NCI-H187 treated with DMSO at 0.1 percent for 48 hours (cell line): ENCODE measurements around the gene SEPTIN7.

Experiments
- DNase-seq: peaks from one replicate; lab custom pipeline; 2025; lab: John Stamatoyannopoulos, UW

SEPTIN7 gene

DNA sequence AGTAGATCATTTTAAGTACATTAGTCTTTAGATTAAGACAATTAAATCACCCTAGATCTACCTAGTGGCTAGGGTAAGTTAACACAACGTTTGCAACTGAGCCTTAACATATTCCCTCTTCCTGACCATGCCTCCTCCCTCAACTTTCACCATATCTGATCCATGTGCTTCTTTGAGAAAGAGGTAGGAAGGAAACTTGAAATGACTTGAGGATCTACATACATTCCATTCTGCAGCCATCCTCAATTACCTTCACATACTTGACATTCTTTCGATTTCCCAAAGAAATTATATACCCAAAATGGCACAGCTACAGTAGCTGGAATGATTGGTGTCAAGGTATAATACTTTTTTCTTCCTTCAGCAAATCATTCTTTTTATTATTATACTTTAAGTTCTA, 12.9 kb upstream of the SEPTIN7 start:
- DNase-seq: no peak

DNA sequence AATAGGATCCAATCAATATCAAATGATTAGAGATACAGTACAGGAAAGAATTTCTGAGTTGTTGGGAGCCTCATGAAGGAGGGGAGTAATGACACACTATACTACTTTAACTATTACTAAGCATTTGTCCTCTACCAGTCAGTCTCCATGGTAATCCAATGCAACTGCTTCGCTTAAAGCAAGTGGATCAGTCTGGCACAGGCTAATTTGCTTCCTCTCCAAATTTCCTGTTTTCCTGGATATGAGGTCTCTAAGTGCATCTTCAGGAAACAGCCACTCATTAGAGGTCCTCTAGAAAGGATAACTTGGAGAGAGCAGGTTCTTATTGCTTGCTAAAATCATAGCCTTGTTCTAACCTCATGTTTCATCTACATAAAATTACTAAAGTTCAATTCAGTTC, 8.4 kb upstream of the SEPTIN7 start:
- DNase-seq: no peak

DNA sequence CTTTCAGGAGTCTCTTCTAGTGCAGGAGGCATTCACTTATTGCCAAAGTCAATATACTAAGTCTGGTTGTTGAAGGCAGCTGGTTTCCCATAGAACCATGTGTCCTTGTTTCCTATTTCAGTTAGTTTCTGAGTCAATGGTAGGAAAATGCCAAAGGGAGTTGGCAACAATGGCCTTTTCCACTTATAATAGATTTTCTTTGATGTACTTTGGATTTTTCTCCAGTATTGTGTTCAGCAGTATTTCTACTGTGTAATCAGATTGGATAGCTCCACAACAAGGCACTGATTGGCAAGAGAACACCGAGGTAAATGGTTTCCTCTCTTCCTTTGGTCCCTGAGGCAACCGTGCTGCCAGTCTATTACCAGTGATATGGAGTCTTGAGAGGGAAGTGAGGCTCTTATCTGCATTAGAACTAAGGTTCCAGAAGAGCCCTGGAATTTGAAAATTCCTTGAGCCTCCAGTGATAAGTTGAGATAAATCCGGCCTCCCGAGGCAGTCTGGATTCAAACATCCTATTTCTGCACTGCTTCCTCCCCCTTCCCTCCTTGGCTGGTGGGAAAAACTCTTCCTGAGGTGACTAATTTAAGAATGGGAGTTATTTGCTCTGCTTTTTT, 7.9 kb upstream of the SEPTIN7 start:
- no peak for DNase-seq

DNA sequence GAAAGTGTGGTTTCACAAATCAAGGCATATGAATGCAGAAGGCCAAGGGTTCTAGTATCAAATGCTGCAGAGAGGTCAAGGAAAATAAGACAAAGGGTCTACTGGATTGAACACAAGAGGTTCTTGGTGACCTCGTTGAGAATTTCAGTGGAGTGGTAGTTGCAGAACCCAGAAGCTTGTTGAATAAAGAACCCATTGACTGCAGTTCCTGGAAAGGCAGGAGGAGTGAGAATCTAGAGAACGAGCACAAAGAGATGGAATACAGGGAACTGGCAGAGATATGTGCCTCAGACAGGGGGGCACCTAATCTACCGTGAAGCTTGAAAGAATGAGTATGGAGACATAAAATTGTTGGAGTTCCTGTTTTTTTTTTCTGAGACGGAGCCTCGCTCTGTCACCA, 3.5 kb upstream of the SEPTIN7 start:
- no peak for DNase-seq

DNA sequence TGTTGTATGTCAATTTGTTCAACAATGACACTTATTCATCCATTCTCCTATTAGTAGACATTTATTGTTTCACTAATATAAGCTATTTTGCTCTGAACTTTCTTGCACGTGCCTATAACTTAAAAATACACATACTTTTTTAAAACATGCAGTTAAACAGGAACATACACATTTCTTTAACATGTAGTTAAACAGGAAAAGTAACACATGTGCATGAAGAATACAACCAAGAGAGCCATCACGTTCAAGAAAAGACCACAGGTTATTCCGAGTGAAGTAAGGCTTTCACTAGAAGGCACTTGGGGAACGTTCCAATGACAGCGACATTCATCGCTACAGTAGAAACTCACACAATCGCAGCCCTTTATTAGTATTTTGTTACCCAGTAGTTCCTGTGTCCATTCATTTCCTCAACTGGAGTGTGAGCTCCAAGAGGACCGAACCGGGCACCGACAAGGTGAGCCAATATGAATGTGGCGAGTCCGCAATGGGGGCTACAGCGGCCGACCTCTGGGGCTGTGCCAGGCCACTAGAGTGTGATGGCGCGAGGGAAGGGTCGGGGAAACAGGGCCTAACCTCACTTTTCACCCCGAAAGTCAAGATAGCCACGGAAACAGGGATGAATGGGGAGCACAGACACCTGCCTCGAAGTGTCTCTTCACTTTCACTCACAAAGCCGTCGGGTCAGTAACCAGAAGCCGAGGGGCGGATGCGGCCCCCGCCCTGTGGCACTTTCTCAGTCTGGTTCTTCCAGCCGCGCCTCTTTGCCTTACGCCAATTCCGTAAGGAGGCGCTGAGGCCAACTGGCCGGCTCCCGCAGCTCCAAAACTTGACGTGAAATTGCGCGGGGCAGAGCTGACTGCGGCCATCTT, 775 bp upstream of the SEPTIN7 start:
- DNase-seq: peak; percentile 56

DNA sequence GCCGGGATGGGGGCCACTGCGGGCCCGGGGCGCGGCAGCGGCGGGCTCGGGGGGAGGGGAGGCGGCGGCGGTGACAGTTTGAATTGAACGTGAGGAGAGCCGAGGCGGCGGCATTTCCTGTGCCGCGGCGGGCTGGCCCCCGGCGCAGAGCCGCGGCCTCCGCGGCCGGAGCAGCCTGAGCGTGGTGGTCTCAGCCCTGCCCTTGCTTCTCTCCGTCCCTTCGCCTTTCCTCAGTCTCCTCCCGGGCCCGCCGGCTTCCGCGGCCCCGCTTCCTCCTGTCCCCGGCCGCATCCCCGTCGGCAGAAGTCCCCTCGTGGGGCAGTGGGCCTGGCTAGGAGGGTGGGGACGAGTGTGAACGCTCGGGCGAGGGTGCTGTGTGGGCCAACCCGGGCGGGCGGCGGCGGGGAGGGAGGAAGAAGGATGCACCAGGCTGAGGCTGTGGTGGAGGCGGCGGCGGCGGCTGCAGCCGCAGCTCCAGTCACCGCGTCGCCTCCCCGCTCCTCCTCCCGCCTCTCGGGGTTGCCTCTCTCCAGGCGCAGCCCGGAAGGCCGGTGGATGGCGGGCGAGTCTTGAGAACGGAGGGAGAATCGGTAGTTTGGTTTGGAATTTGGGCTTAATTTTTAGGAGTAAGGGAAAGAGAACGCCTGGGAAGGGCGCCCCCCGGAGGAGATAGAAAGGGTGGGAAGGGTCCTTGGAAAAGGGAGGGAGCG, 690 bp downstream of the SEPTIN7 start:
- DNase-seq: no peak

DNA sequence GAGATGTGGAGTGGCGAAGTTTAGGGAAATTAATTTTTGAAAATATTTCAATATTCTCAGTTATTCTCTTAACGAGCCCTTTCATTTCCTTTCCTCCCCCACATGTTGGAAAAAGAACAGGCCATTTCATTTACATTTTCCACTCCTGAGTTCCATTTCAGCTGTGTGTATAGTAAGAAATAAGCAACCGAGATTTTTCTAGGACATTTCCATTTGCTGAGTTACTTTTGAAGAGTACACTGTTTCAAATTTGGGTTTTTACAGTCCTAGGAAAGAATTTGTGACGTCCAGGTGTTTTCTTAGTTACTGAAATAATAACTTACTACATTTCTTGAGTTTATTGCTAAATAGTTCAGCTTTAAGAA, 1.2 kb downstream of the SEPTIN7 start:
- no peak for DNase-seq

DNA sequence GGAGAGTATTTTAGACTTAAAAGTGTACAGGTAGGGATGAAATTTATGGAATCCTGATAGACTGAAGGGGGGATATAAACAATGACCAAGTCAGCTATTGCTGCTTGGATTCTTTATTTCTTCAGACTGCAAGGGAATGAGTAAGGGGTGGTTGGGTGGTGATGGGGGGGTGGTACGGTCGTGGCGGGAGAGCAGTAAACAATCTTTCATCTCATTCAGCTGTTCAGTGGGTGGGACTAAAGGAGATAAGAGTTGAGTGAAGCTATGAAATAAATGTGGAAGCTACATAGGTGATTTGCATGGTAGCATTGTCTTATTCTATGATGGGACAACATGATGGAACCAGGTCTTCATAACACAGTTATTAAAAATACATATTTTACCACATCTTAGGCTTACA, 1.8 kb downstream of the SEPTIN7 start:
- no peak for DNase-seq

DNA sequence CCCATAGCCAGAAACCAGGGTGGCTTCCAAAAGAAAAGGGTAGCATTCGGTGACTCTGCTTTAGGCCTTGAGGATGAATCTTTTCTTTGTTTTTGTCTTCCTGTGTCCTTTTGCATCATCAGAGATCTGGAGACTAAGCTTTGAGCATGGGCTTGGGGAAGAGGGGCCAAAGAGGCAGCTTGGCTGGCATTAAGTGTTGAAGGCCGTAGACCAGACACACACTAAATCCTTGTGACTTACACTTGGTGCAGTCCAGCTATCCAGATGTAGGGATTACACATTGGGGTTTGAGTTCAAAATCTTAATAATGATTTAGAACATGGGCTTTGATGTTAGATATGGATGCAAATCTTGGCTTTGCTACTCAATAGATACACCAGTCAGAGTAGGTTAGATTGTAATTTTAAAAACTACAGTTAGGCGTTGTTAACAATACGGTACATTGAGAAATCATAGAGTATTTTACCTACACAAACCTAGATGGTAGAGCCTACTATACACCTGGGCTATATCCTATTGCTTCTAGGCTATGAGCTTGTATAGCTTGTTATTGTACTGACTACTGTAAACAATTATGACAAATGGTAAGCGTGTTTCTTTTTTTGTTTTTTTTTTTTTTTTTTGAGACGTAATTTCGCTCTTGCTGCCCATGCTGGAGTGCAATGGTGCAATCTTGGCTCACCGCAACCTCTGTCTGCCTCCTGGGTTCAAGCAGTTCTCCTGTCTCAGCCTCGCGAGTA, 3.5 kb downstream of the SEPTIN7 start:
- DNase-seq: no peak

DNA sequence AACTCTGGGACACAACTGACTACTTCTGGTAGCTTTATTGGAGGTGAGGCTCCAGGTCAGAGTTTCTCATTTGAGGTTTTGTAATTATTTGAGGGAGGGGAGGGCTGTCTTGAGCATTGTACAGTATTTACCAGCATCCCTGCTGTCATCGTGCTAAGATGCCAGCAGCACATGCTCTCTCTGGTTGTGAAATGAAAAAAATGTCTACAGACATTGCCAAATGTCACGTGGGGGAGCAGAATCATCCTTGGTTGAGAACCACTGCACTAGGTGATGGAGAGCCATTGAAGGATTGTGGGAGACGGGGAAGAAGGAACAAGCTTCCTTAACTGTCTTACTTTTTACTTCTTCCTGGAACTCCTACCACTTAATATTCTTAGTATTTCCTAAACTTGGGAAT, 5.0 kb downstream of the SEPTIN7 start:
- DNase-seq: no peak

DNA sequence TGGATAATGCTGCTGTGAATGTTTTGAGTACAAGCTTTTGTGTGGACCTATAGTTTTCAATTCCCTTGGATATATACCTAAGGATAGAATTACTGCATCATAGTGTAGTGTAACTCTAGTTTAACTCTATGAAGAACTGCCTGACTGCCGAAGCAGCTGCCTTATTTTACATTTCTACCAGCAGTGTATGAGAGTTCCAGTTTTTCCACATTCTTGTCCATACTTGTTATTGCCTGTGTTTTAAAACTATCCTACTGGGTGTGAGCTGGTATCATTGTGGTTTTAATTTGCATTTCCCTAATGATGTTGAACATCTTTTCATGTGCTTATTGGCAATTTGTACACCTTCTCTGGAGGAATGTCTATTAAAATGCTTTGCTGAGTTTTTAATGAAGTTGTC, 15.7 kb downstream of the SEPTIN7 start:
- no peak for DNase-seq

DNA sequence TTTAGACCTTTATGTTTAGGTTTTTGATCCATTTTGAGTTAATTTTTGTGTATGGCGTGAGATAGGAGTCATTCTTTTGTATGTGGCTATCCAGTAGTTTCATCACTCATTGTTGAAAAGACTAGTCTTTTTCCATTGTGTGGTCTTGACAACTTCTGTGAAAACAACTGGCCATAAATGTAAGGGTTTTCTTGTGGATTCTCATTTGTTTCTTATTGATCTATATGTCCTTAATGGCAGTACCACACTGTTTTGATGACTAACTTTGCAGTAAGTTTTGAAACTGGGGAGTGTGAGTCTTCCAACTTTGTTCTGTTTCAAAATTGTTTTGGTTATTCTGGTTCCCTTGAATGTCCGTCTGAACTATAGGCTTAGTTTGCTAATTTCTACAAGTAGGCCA, 16.3 kb downstream of the SEPTIN7 start:
- no peak for DNase-seq

DNA sequence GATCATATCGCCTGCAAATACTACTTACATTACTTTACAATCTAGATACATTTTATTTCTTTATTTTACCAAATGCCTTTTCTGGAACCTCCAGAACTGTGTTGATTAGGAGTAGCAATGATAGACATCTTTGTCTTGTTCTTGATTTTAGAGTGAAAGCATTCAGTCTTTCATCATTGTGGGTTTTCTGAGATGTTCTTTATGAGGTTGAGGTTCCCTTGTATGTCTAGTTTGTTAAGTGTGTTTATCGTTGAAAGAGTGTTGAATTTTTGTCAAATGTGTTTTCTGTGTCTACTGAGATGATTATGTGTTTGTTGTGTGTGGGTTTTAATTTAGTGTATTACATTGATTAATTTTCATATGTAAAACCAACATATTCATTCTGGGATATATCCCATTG, 17.1 kb downstream of the SEPTIN7 start:
- no peak for DNase-seq

DNA sequence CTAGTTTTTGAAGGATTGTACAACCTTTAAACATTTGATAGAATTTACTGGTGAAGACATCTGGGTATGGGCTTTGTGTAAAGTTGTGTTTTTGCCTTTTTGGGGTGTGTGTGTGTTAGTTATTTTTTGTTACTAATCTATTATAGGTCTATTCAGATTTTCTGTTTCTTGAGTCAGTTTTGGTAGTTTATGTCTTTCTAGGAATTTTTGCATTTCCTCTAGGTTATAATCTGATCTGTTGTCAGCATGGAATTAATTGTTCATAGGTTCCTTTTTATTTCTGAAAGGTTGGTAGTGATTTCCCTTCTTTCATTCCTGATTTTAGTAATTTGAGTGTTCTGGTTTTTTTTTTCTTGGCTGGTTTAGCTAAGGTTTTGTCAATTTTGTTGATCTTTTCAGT, 17.7 kb downstream of the SEPTIN7 start:
- no peak for DNase-seq

DNA sequence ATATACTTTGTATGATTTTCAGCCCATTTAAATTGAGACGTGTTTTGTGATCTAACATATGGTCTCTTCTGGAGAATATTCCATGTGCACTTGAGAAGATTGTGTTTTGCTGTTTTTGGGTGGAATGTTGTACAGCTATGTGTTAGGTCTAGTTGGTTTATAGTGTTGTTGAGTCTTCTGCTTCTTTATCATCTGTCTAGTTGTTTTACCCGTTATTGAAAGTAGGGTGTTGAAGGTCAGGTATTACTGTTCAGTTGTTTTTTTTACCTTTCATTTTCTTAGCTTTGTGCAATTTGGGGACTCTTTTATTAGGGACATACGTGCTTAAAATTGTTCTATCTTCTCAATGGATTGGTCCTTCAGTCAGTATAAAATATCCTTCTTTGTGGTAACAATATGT, 18.5 kb downstream of the SEPTIN7 start:
- DNase-seq: no peak

DNA sequence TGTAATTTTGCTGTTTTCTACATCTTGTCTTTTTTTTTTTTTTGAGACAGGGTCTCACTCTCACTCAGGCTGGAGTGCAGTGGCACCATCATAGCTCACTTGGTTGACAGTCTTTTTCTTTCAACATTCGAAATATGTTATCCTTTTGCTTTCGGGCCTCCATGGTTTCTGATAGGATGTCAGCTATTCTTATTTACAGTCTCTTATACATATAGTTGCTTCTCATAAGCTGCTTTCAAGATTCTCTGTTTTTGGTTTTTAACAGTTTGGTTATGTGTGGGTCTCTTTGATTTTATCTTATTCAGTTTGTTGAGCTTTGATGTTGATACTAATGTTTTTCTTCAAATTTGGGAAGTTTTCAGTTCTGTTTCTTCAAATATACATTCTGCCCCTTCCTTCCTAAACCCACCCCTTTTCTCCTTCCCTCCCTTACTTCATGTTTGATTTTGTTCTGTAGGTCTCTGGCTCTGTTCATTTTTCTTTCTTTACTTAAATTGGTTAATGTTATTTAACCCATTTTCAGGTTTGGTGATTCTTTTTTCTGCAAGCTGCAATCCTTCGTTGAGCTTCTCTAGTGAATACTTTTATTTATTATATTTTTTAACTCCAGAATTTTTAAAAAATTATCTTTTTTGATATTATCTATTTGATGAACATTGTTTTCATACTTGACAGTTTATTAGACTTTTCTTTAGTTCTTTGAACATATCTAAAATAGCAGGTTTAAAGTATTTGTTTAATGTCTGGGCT, 19.3 kb downstream of the SEPTIN7 start:
- no peak for DNase-seq

DNA sequence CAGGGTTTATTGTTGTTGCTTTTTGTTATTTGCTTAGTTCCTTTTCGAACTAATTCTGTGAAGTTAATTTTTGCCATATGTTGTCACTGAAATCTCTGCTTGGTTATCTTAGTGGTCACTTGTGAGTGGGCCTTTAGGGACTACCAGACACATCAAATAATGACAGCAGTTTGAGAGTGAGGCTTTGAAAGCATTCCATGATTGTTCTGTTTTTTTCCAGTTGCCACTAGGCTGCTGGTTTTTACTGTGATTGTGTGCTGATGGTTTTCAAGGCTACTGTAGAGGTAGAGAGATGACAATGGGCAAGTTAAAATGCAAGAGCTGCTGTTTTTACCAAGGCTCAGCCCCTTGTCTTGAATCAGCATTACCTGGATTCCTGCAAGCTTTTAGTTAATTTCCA, 20.0 kb downstream of the SEPTIN7 start:
- DNase-seq: no peak

DNA sequence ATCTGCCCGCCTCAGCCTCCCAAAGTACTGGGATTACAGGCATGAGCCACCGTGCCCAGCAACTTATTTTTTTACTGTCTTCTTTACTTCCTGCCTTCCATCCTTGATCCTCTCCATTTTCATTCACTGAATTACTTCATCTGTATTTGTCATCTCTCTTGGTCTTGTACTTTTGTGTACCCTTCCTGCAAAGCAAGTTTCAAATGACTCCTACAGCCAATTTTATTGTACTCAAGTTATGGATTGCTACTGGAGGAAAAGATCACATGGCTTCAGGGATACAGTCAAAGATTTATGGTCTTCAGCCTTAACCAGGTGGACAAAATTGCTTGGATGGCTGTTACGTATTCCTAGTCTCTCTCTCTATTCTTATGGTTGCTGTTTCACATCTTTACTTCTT, 22.6 kb downstream of the SEPTIN7 start:
- no peak for DNase-seq

DNA sequence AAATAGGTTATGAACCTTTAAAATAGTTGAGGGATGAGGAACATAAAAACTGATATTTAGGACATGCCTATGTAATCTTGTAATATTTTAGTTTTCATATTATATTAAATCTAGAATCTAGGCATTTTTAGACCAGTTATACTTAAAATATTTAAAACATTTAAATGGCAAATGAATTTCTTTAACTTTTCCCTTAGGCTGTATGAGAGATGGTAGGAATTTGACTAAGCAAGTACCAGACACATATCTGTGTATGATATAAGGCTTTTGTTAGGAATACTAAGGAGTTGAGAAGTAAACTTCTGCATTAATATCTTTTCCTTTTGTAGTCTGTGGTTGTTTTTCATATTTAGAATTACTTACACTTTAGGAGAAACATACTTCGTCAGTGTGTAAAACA, 25.1 kb downstream of the SEPTIN7 start:
- DNase-seq: no peak

DNA sequence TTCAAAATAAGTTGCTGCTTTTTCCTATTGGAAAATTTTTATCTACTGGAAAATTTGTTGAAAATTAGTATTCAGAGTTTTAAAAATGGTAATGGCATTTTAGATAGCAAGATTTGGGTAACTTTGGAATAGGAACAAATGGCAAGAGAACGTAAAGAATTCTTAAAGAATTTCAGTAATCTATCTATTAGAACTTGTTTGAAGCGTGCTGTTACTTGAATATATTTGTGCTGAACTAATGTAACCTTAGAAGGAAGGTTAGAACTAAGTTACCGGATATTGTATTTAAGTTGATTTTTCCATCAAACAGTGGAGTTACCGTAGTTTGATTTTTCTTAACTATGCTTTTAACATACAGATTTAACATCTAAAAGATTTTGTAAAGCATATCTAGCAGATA, 25.9 kb downstream of the SEPTIN7 start:
- no peak for DNase-seq

DNA sequence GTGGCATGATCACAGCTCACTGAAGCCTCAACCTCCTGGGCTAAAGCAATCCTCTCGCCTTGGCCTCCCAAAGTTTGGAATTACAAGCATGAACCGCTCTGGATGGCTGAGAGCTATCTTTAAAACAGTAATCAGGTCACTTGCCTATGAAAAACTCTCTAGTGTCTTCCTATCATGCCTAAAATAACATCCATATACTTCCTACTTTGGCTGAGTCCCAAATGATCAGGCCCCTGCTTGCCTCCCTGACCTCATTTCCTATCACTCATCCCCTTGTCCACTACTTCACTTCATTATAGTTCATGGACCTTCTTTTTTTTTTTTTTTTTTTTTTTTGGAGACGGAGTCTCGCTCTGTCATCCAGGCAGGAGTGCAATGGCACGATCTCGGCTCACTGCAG, 28.0 kb downstream of the SEPTIN7 start:
- DNase-seq: no peak

DNA sequence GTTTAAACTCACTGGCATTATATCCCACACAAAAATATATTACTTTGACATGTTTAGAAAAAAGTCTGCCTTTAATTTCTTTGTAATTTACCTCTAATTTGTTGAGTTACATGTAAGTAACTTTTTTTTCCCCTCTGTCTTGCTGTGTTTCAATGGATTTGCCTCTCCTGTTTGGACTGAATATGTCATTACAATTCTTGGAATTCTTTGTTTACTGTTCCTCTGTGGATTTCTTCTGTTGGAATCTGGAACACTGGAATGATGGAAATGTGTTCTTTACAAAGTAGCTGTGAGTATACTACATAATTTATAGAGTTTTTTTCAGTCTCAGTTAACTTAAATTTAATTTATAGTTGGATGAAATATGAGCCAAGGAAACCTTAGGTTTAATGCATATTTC, 30.4 kb downstream of the SEPTIN7 start:
- no peak for DNase-seq
